ENCODE measurements around the gene OPRM1.
"Not testable (repeated sequence)": the region's sequence is repeated elsewhere in the genome, so short reads cannot be mapped to it uniquely, and the experiment has no call there.

The OPRM1 gene

GRCh38 chr6:154143753-154144152 is 104.7 kb downstream of the OPRM1 start:
- no peak overlapping the region for H3K4me3 ChIP-seq (ENCODE audit: low read length)
- no peak for TF ChIP-seq ZNF274 (IDR thresholded peaks at IDR 0.05; ENCODE audit: low read depth, low read length)

- no peak for TF ChIP-seq ZNF274 (IDR thresholded peaks at IDR 0.05; ENCODE audit: low read depth, low read length)
- H3K4me3 ChIP-seq (ENCODE audit: low read length): no peak overlapping the region
Measured at GRCh38 chr6:154154389-154154967, 115.4 kb downstream of the OPRM1 start.

GRCh38 chr6:154156135-154156896 is 117.3 kb downstream of the OPRM1 start:
- TF ChIP-seq ZNF274 (IDR thresholded peaks at IDR 0.05; ENCODE audit: low read depth, low read length): no peak
- peak overlapping the region; percentile 5; the same call in 1 of the 2 replicates for H3K4me3 ChIP-seq (ENCODE audit: low read length)

GRCh38 chr6:154157082-154157481 is 118.0 kb downstream of the OPRM1 start:
- peak overlapping the region; percentile 5; the same call in 1 of the 2 replicates for H3K4me3 ChIP-seq (ENCODE audit: low read length)
- no peak for TF ChIP-seq ZNF274 (IDR thresholded peaks at IDR 0.05; ENCODE audit: low read depth, low read length)

- no peak overlapping the region; the same call in 1 of the 2 replicates for H3K4me3 ChIP-seq (ENCODE audit: low read length)
- TF ChIP-seq ZNF274 (IDR thresholded peaks at IDR 0.05; ENCODE audit: low read depth, low read length): no peak
Measured at GRCh38 chr6:154157706-154158105, 118.7 kb downstream of the OPRM1 start.

- no peak for TF ChIP-seq ZNF274 (IDR thresholded peaks at IDR 0.05; ENCODE audit: low read depth, low read length)
- no peak overlapping the region for H3K4me3 ChIP-seq (ENCODE audit: low read length)
Measured at GRCh38 chr6:154159126-154159525, 120.1 kb downstream of the OPRM1 start.

GRCh38 chr6:154161689-154162088 is 122.6 kb downstream of the OPRM1 start:
- H3K4me3 ChIP-seq (ENCODE audit: low read length): no peak overlapping the region; the same call in 1 of the 2 replicates
- TF ChIP-seq ZNF274 (IDR thresholded peaks at IDR 0.05; ENCODE audit: low read depth, low read length): no peak

- no peak for TF ChIP-seq ZNF274 (IDR thresholded peaks at IDR 0.05; ENCODE audit: low read depth, low read length)
- no peak overlapping the region for H3K4me3 ChIP-seq (ENCODE audit: low read length)
Measured at GRCh38 chr6:154164397-154164796, 125.4 kb downstream of the OPRM1 start.

GRCh38 chr6:154165478-154165877 is 126.4 kb downstream of the OPRM1 start:
- TF ChIP-seq ZNF274 (IDR thresholded peaks at IDR 0.05; ENCODE audit: low read depth, low read length): no peak
- no peak overlapping the region for H3K4me3 ChIP-seq (ENCODE audit: low read length)

- H3K4me3 ChIP-seq (ENCODE audit: low read length): no peak overlapping the region
- no peak for TF ChIP-seq ZNF274 (IDR thresholded peaks at IDR 0.05; ENCODE audit: low read depth, low read length)
Measured at GRCh38 chr6:154166140-154166539, 127.1 kb downstream of the OPRM1 start.

- no peak overlapping the region for H3K4me3 ChIP-seq (ENCODE audit: low read length)
- no peak for TF ChIP-seq ZNF274 (IDR thresholded peaks at IDR 0.05; ENCODE audit: low read depth, low read length)
Measured at GRCh38 chr6:154167126-154167525, 128.1 kb downstream of the OPRM1 start.

- no peak overlapping the region for H3K4me3 ChIP-seq (ENCODE audit: low read length)
- TF ChIP-seq ZNF274 (IDR thresholded peaks at IDR 0.05; ENCODE audit: low read depth, low read length): no peak
Measured at GRCh38 chr6:154169193-154169847, 130.3 kb downstream of the OPRM1 start.

- H3K4me3 ChIP-seq (ENCODE audit: low read length): no peak overlapping the region
- TF ChIP-seq ZNF274 (IDR thresholded peaks at IDR 0.05; ENCODE audit: low read depth, low read length): no peak
Measured at GRCh38 chr6:154170106-154170505, 131.1 kb downstream of the OPRM1 start.

- H3K4me3 ChIP-seq (ENCODE audit: low read length): not testable (repeated sequence)
Measured at GRCh38 chr6:154172393-154172792, 133.4 kb downstream of the OPRM1 start.

- no peak for TF ChIP-seq ZNF274 (IDR thresholded peaks at IDR 0.05; ENCODE audit: low read depth, low read length)
- H3K4me3 ChIP-seq (ENCODE audit: low read length): no peak overlapping the region
Measured at GRCh38 chr6:154179434-154179833, 140.4 kb downstream of the OPRM1 start.

All from GM08714 (cell line).